Neural cell (in vitro differentiated cells): ENCODE measurements around the gene OR52J3.

Experiments
- EZH2 ChIP-seq: fragments of 200-600, 300-800 bp; shearing (Covaris generic), sonication (generic); IDR thresholded peaks from 2 replicates; pipeline ENCODE4 v1.6.1; 2014; ENCODE audit warnings: antibody characterized with exemption, low read length, borderline replicate concordance, mild to moderate bottlenecking; ENCODE audit not compliant: insufficient read depth, poor library complexity, severe bottlenecking
- TAF1 ChIP-seq: IDR thresholded peaks from 2 replicates; pipeline ENCODE4 v1.6.1; 2012; ENCODE audit warnings: low read depth
- TF ChIP-seq, protein P1 (sequence below): fragments of 450-650 bp; IDR thresholded peaks from 2 replicates; pipeline ENCODE4 v1.5.1; 2014; ENCODE audit warnings: antibody characterized with exemption, mild to moderate bottlenecking, moderate library complexity; ENCODE audit not compliant: poor library complexity, severe bottlenecking
- TF ChIP-seq, protein P2 (sequence below): IDR thresholded peaks from 2 replicates; pipeline ENCODE4 v1.6.1; 2012; ENCODE audit warnings: borderline replicate concordance

DNA sequence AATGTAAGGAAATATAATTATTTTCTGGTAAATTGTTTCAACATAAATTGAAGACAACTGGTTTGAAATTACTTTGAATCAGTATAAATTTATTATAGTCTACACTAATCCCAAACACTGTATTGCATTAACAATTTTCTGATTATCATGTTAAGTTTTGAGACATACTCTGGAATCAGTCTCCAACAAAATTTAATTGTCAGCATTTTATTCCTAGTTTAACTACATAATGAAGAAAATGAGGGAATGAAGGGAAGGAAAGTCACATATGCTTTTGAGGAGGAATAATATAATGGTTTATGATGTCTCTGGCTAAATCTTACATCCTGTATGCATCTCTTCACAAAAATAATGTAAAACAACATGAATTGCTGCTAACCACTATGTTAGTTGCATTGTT lies 37.3 kb downstream of the OR52J3 start:
- TF ChIP-seq, protein P1, sequence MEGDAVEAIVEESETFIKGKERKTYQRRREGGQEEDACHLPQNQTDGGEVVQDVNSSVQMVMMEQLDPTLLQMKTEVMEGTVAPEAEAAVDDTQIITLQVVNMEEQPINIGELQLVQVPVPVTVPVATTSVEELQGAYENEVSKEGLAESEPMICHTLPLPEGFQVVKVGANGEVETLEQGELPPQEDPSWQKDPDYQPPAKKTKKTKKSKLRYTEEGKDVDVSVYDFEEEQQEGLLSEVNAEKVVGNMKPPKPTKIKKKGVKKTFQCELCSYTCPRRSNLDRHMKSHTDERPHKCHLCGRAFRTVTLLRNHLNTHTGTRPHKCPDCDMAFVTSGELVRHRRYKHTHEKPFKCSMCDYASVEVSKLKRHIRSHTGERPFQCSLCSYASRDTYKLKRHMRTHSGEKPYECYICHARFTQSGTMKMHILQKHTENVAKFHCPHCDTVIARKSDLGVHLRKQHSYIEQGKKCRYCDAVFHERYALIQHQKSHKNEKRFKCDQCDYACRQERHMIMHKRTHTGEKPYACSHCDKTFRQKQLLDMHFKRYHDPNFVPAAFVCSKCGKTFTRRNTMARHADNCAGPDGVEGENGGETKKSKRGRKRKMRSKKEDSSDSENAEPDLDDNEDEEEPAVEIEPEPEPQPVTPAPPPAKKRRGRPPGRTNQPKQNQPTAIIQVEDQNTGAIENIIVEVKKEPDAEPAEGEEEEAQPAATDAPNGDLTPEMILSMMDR, result no peak
- TF ChIP-seq EZH2 (no peak), TAF1 (no peak)
- TF ChIP-seq, protein P2, sequence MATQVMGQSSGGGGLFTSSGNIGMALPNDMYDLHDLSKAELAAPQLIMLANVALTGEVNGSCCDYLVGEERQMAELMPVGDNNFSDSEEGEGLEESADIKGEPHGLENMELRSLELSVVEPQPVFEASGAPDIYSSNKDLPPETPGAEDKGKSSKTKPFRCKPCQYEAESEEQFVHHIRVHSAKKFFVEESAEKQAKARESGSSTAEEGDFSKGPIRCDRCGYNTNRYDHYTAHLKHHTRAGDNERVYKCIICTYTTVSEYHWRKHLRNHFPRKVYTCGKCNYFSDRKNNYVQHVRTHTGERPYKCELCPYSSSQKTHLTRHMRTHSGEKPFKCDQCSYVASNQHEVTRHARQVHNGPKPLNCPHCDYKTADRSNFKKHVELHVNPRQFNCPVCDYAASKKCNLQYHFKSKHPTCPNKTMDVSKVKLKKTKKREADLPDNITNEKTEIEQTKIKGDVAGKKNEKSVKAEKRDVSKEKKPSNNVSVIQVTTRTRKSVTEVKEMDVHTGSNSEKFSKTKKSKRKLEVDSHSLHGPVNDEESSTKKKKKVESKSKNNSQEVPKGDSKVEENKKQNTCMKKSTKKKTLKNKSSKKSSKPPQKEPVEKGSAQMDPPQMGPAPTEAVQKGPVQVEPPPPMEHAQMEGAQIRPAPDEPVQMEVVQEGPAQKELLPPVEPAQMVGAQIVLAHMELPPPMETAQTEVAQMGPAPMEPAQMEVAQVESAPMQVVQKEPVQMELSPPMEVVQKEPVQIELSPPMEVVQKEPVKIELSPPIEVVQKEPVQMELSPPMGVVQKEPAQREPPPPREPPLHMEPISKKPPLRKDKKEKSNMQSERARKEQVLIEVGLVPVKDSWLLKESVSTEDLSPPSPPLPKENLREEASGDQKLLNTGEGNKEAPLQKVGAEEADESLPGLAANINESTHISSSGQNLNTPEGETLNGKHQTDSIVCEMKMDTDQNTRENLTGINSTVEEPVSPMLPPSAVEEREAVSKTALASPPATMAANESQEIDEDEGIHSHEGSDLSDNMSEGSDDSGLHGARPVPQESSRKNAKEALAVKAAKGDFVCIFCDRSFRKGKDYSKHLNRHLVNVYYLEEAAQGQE, result no peak
